GM10248 (cell line): ENCODE data around the gene TAS2R16.
"Not testable (repeated sequence)": the region's sequence is repeated elsewhere in the genome, so short reads cannot be mapped to it uniquely, and the experiment has no call there.

Experiments
- CTCF ChIA-PET: fragments of 300-600 bp; sonication (Branson Sonifier 250); formaldehyde crosslinking; extraction: SDS; loops from one replicate; lab custom pipeline; 2021; ENCODE audit warnings: antibody characterized with exemption; lab: Yijun Ruan, JAX
- POLR2A ChIA-PET: fragments of 350-650 bp; sonication (Branson Sonifier 250); formaldehyde crosslinking; extraction: SDS; loops from one replicate; lab custom pipeline; 2020; ENCODE audit warnings: antibody characterized with exemption; lab: Yijun Ruan, JAX
- DNase-seq: peaks from one replicate; pipeline ENCODE4 v3.0.0; 2012; ENCODE audit errors: extremely low spot score
- TF ChIP-seq, protein P1 (sequence below): IDR thresholded peaks from 2 replicates; pipeline ENCODE4 v1.5.1; 2012; ENCODE audit warnings: mild to moderate bottlenecking, low read depth; ENCODE audit errors: extremely low read depth, missing control alignments, control extremely low read depth

Gene TAS2R16

DNA sequence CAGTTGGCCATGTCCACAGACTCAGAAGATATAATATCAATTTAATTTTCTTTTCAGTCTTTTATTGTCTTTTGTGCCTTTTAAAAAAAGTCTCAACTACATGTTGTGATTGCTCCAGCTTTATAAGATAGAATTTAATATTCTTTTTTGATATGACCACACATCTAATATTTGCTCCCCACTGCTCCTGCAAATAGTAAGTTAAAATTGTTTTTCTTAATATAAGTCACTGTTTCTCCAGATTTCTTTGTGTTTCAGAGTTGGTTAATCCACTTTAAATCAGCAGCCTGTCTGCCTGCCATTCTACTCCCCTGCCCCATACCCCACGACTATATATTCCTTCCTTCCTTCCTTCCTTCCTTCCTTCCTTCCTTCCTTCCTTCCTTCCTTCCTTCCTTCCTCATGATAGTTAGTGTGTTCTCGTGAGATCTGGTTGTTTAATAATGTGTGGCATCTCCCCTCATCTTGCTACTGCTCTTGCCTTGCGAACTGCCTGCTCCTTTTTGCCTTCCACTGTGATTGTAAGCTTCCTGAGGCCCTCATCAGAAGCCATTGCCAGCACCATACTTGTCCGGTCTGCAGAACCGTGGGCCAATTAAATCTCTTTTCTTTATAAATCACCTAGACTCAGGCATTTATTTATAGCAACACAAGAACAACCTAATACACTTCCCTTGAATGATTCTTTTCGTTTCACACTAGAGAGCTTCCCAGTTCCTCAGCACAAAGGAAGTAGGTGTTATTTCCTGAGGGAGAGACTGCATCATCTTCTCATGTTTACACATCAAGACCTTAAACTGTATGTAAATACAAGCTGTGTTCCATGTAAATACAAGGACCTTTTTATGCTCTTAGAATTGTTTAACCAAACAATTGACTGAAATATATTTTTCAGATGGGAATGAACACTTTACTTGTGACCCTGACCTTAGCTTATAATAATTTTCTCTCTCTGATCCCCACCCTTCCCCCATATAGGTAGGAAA is 24.5 kb downstream of the TAS2R16 start:
- no peak for DNase-seq
- CTCF ChIA-PET, result interaction anchor here (0.9 to 1.9 kb wide), 4 partner anchors 14 to 34 kb away, joined by 3 to 4 read pairs (median 4); no protein-coding TSS in a partner anchor
- POLR2A ChIA-PET, result no interaction called here
- TF ChIP-seq, protein P1, sequence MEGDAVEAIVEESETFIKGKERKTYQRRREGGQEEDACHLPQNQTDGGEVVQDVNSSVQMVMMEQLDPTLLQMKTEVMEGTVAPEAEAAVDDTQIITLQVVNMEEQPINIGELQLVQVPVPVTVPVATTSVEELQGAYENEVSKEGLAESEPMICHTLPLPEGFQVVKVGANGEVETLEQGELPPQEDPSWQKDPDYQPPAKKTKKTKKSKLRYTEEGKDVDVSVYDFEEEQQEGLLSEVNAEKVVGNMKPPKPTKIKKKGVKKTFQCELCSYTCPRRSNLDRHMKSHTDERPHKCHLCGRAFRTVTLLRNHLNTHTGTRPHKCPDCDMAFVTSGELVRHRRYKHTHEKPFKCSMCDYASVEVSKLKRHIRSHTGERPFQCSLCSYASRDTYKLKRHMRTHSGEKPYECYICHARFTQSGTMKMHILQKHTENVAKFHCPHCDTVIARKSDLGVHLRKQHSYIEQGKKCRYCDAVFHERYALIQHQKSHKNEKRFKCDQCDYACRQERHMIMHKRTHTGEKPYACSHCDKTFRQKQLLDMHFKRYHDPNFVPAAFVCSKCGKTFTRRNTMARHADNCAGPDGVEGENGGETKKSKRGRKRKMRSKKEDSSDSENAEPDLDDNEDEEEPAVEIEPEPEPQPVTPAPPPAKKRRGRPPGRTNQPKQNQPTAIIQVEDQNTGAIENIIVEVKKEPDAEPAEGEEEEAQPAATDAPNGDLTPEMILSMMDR, result no peak

DNA sequence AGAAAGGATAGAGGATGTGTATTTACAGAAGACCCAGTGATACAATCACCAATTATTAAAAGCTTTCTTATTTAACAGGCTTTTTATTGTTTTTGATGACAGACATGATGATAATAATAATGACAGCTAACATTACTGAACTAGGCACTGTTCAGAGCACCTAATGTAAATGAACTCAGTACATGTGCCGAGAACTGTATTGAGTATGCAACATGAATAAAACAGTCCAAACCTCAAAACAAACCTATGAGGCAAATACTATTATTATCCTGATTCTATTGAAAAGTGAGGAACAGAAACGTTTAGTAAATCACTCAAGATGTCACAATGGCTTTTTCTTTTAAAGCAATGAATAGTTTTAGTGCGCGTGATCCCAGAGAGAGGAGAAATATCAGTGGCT is 27.1 kb downstream of the TAS2R16 start:
- CTCF ChIA-PET, result interaction anchor here (1.1 to 1.3 kb wide), 2 partner anchors 11 to 14 kb away, joined by 3 to 6 read pairs; no protein-coding TSS in a partner anchor
- TF ChIP-seq, protein P1, result no peak
- no peak for DNase-seq
- POLR2A ChIA-PET, result no interaction called here

DNA sequence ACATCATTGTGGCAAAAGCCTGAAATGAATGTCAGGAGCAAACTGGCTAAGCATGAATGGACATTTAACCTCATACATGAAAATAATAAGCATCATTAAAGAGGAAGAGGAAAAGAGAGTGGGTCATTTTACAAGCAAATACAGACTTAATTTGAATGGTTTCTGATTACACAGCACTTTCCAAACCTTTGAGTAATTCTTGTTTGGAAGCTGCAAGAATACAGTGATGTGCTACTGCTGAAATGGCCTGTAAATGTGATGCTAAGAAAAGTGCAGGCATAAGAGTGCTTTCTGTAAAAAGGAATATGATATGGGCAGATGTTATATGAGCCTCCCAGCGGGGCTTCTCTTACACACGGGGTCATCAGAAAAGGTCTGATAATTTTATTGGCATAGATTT is 30.2 kb downstream of the TAS2R16 start:
- no peak for DNase-seq
- ChIA-PET POLR2A (no interaction called here), CTCF (no interaction called here)
- TF ChIP-seq, protein P1, result no peak

DNA sequence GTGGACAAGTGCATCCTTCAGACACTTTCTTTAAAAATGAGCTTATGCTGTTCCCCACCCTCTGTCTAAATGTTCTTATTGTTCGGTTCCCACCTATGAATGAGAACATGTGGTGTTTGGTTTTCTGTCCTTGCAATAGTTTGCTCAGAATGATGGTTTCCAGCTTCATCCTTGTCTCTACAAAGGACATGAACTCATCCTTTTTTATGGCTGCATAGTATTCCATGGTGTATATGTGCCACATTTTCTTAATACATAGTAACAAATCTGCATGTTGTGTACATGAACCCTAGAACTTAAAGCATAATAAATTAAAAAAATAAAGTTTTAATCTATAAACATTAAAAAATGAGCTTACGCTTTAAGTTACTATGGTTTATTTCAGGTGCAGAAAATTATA is 41.8 kb downstream of the TAS2R16 start:
- POLR2A ChIA-PET, DNase-seq: not testable (repeated sequence)
- CTCF ChIA-PET, result interaction anchor here (0.6 to 2.2 kb wide), 2 partner anchors 14 to 19 kb away, joined by 4 to 6 read pairs; no protein-coding TSS in a partner anchor

DNA sequence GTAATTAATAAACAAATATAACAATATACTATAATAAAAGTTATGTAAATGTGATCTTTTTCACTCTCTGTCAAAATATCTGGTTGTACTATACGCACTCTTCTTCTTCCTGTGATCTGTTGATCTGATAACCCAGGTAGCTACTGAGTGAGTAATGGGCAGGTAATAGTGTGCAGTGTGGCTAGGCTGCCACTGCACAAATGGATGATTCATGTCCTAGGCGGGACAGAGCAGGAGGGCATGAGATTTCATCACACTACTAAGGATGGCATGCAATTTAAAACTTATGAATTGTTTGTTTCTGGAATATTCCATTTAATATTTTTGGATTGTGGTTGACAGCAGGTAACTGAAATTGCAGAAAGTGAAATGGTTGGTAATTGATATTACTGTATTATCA is 44.5 kb downstream of the TAS2R16 start:
- CTCF ChIA-PET, result no interaction called here
- POLR2A ChIA-PET, result no interaction called here

DNA sequence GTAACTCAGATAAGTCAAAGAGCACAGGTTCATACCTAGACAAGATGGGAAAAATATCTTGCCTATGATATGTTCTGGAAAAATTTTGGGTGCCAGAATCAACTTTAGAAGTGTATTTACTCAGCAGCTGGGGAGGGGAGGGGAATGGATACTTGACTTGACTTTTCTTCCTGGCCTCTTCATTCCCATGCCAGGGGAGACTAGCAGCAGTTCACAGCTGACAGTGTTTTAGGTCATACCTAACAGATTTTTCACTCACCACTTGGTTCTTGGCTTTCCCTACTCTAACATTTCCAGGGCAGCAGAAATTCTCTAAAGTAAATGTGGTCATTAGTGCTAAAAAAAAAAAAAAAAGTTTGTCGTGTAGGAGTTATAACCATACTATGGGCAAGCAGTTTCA is 46.3 kb downstream of the TAS2R16 start:
- CTCF ChIA-PET, result no interaction called here
- DNase-seq, result no peak
- TF ChIP-seq, protein P1, result no peak
- POLR2A ChIA-PET, result no interaction called here

More for the DNA sequence above, 44.5 kb downstream of the TAS2R16 start:
- DNase-seq, result no peak
- TF ChIP-seq, protein P1, result no peak
